ENCODE results near the gene ASTN2. TPM values are rescaled to one million over a fixed set of nuclear protein-coding genes. Genes with fewer than 3 reads are reported as not detected.

The ASTN2 gene
- total and polyA plus RNA-seq, 2 donors (not counting 3 experiments of a cell fraction or from before 2014, with no cell fraction given) = 1.0 to 1.9 TPM

- no peak for TF ChIP-seq POLR2A (IDR thresholded peaks at IDR 0.05; ENCODE audit: low read depth, low read length)
- TF ChIP-seq FOS (IDR thresholded peaks at IDR 0.05; ENCODE audit: borderline replicate concordance, insufficient read depth, low read length) = no peak
- TF ChIP-seq EZH2 (IDR thresholded peaks at IDR 0.05; ENCODE audit: borderline replicate concordance, low read depth, low read length, severe bottlenecking) = no peak
- no peak for TF ChIP-seq CTCF (IDR thresholded peaks at IDR 0.05; ENCODE audit: extremely low read depth in 1 of 2, insufficient read depth in 1 of 2, low read depth in 1 of 2, low read length in 2 of 2)
- no peak for TF ChIP-seq JUN (IDR thresholded peaks at IDR 0.05; ENCODE audit: borderline replicate concordance, insufficient read depth, insufficient read length, low read depth)
- no peak for TF ChIP-seq GATA2 (IDR thresholded peaks at IDR 0.05; ENCODE audit: insufficient read depth, insufficient read length, low read depth, low read length)
- TF ChIP-seq MYC (IDR thresholded peaks at IDR 0.05; ENCODE audit: low read depth, low read length) = no peak
- no peak for TF ChIP-seq MAX (IDR thresholded peaks at IDR 0.05; ENCODE audit: insufficient read depth, insufficient read length)
- no peak for TF ChIP-seq POLR2AphosphoS5 (IDR thresholded peaks at IDR 0.05; ENCODE audit: insufficient read depth, low read depth, low read length)
- dilution Hi-C loops (cut with MboI; ENCODE audit: extremely low pct_ligation_motif_present, low sequenced_read_pairs) (no loop called here), intact Hi-C loops (cut with micrococcal nuclease) (no loop called here)
- H2AFZ ChIP-seq (ENCODE audit: low read depth, low read length) = no peak overlapping the region
- no peaks in the 10 kb centered on the region for H3K79me2 ChIP-seq (ENCODE audit: control insufficient read depth, insufficient read depth, low read length)
- FAIRE-seq (no peak), DNase-seq (ENCODE audit: low read depth, low spot score) (no peak)
- no peak overlapping the region for H3K4me2 ChIP-seq (ENCODE audit: insufficient read depth, low read length)
- H3K4me3 ChIP-seq (replicated peaks in 1 of 3; ENCODE audit: insufficient read depth in 1 of 3, low read depth in 1 of 3, low read length in 3 of 3) = no peak overlapping the region
- H3K36me3 ChIP-seq (ENCODE audit: control insufficient read depth in 2 of 2, extremely low read depth in 1 of 2, insufficient read depth in 2 of 2, low read length in 2 of 2) = no peaks in the 10 kb centered on the region
- H3K9ac ChIP-seq (replicated peaks; ENCODE audit: extremely low read depth, insufficient read depth, low read length) = no peak overlapping the region
- CTCF ChIA-PET = no interaction called here
- BruUV-seq (replicated peaks) = no TSS peak
- H4K20me1 ChIP-seq (replicated peaks; ENCODE audit: control insufficient read depth, extremely low read depth, insufficient read depth, low read length) = no peaks in the 10 kb centered on the region
- peaks cover 5% of the 10 kb centered on the region for H3K9me3 ChIP-seq (replicated peaks; ENCODE audit: control insufficient read depth, insufficient read depth, low read length)
- POLR2A ChIA-PET = no interaction called here
- H3K9me1 ChIP-seq (replicated peaks; ENCODE audit: control insufficient read depth, extremely low read depth, insufficient read depth, low read length) = no peaks in the 10 kb centered on the region
- no peaks in the 10 kb centered on the region for H3K4me1 ChIP-seq (ENCODE audit: control insufficient read depth, extremely low read depth, insufficient read depth, low read length)
- no peak overlapping the region for H3K27ac ChIP-seq (ENCODE audit: insufficient read depth, low read depth, low read length)
- no peaks in the 10 kb centered on the region for H3K27me3 ChIP-seq (ENCODE audit: control insufficient read depth in 2 of 2, insufficient read depth in 2 of 2, low read length in 2 of 2)
Measured at GRCh38 chr9:117145081-117145480, 269.8 kb downstream of the ASTN2 start.

All from endothelial cell of umbilical vein (primary cell).